Measurements from ENCODE around the gene TRAF7. TPM values are rescaled to one million over a fixed set of nuclear protein-coding genes. Genes with fewer than 3 reads are reported as not detected.
"Not testable (repeated sequence)": the region's sequence is repeated elsewhere in the genome, so short reads cannot be mapped to it uniquely, and the experiment has no call there.

The TRAF7 gene
- total RNA-seq, 1 donor, result 64.3 TPM

GRCh38 chr16:2197765-2198164 is 42.2 kb downstream of the TRAF7 start:
- TF ChIP-seq, protein P1, sequence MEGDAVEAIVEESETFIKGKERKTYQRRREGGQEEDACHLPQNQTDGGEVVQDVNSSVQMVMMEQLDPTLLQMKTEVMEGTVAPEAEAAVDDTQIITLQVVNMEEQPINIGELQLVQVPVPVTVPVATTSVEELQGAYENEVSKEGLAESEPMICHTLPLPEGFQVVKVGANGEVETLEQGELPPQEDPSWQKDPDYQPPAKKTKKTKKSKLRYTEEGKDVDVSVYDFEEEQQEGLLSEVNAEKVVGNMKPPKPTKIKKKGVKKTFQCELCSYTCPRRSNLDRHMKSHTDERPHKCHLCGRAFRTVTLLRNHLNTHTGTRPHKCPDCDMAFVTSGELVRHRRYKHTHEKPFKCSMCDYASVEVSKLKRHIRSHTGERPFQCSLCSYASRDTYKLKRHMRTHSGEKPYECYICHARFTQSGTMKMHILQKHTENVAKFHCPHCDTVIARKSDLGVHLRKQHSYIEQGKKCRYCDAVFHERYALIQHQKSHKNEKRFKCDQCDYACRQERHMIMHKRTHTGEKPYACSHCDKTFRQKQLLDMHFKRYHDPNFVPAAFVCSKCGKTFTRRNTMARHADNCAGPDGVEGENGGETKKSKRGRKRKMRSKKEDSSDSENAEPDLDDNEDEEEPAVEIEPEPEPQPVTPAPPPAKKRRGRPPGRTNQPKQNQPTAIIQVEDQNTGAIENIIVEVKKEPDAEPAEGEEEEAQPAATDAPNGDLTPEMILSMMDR (IDR thresholded peaks at IDR 0.05; ENCODE audit: insufficient read depth, low read length), result no peak
- H3K4me3 ChIP-seq (ENCODE audit: low read depth, low read length), result no peak overlapping the region
- no peak for DNase-seq (ENCODE audit: low read depth)

GRCh38 chr16:2198283-2198682 is 42.7 kb downstream of the TRAF7 start:
- TF ChIP-seq, protein P1 (IDR thresholded peaks at IDR 0.05; ENCODE audit: insufficient read depth, low read length), result no peak
- H3K4me3 ChIP-seq (ENCODE audit: low read depth, low read length), result no peak overlapping the region
- DNase-seq (ENCODE audit: low read depth), result no peak

DNA sequence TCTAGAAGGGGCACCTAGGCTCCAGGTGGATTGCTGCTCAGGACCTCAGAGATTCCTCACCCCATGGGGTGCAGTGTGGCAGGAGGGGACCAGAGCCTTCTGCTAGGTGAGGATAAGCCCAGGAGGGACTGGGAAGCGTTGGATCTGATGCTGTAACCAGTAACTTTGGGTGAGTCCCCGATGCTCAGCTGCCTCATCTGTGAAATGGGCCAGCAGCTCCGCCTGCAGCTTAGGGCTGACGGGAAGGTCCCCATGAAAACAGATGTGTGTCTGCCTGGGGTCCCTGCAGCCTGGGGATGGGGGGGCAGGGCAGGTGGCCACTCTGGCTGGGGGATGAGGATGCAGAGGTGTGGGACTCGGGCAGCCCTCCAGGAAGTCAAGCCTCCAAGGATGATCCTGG is 43.5 kb downstream of the TRAF7 start:
- TF ChIP-seq, protein P1 (IDR thresholded peaks at IDR 0.05; ENCODE audit: insufficient read depth, low read length), result no peak
- no peak for DNase-seq (ENCODE audit: low read depth)
- no peak overlapping the region for H3K4me3 ChIP-seq (ENCODE audit: low read depth, low read length)

- no peak overlapping the region for H3K4me3 ChIP-seq (ENCODE audit: low read depth, low read length)
- DNase-seq (ENCODE audit: low read depth), result no peak
- TF ChIP-seq, protein P1 (IDR thresholded peaks at IDR 0.05; ENCODE audit: insufficient read depth, low read length), result no peak
Measured at GRCh38 chr16:2199621-2200139, 44.1 kb downstream of the TRAF7 start.

GRCh38 chr16:2200313-2200712 is 44.7 kb downstream of the TRAF7 start:
- H3K4me3 ChIP-seq (ENCODE audit: low read depth, low read length), result no peak overlapping the region
- TF ChIP-seq, protein P1 (IDR thresholded peaks at IDR 0.05; ENCODE audit: insufficient read depth, low read length), result no peak
- DNase-seq (ENCODE audit: low read depth), result no peak

DNA sequence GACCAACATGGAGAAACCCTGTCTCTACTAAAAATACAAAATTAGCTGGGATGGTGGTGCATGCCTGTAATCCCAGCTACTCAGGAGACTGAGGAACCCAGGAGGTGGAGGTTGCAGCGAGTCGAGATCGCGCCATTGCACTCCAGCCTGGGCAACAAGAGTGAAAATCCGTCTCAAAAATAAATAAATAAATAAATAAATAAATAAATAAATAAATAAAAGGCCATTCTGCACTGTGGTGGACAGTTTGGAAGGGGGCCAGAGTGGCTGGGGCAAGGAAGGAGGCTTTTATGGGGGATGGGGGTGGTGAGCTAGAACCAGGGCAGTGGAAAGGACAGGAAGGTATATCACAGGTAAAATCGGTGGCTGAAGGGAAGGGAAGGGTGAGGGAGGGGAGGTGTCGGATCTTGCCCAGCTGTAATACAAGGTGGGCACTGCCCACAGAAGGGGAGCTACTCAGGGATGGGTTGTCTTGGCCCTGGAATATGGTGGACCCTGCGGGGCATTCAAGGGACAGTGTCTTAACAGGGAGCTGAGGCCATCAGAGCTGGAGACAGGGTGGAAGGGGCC is 47.6 kb downstream of the TRAF7 start:
- H3K4me3 ChIP-seq (ENCODE audit: low read depth, low read length); DNase-seq (ENCODE audit: low read depth): not testable (repeated sequence)

- H3K4me3 ChIP-seq (ENCODE audit: low read depth, low read length), result peak overlapping the region; percentile 93
- no peak for DNase-seq (ENCODE audit: low read depth)
- TF ChIP-seq, protein P1 (IDR thresholded peaks at IDR 0.05; ENCODE audit: insufficient read depth, low read length), result no peak
Measured at GRCh38 chr16:2204416-2205103, 49.0 kb downstream of the TRAF7 start.
